H9 (cell line): ENCODE data around the gene MCM3AP. TPM values are rescaled to one million over a fixed set of nuclear protein-coding genes. Genes with fewer than 3 reads are reported as not detected.

Source experiments
- DNase-seq: peaks from one replicate; pipeline ENCODE4 v3.0.0-alpha.2; 2017
- H2AFZ ChIP-seq: one replicate; pipeline ENCODE4 v1.6.1; 2013; ENCODE audit warnings: mild to moderate bottlenecking, low read length, control low read depth, moderate library complexity
- H2AK5ac ChIP-seq: 2 replicates; pipeline ENCODE4 v1.6.1; 2013; ENCODE audit warnings: low read length, control low read depth, mixed read lengths; ENCODE audit not compliant: insufficient read length
- H2BK120ac ChIP-seq: one replicate; pipeline ENCODE4 v1.6.1; 2013; ENCODE audit warnings: low read depth, mild to moderate bottlenecking, low read length, control low read depth, inconsistent platforms; ENCODE audit not compliant: poor library complexity, severe bottlenecking
- H2BK12ac ChIP-seq: 2 replicates; pipeline ENCODE4 v1.6.1; 2013; ENCODE audit warnings: low read length, control low read depth, mixed read lengths, low read depth; ENCODE audit not compliant: insufficient read length
- H2BK15ac ChIP-seq: 2 replicates; pipeline ENCODE4 v1.6.1; 2013; ENCODE audit warnings: low read depth, low read length, control low read depth
- H2BK20ac ChIP-seq: one replicate; pipeline ENCODE4 v1.6.1; 2013; ENCODE audit warnings: low read depth, mild to moderate bottlenecking, low read length, control low read depth, inconsistent platforms; ENCODE audit not compliant: poor library complexity, severe bottlenecking
- H2BK5ac ChIP-seq: 2 replicates; pipeline ENCODE4 v1.6.1; 2013; ENCODE audit warnings: low read length, control low read depth, mixed read lengths; ENCODE audit not compliant: insufficient read length
- H3K14ac ChIP-seq: 2 replicates; pipeline ENCODE4 v1.6.1; 2013; ENCODE audit warnings: low read length, control low read depth; ENCODE audit not compliant: insufficient read depth
- H3K18ac ChIP-seq: 2 replicates; pipeline ENCODE4 v1.6.1; 2013; ENCODE audit warnings: low read depth, mild to moderate bottlenecking, mixed read lengths, low read length, control low read depth; ENCODE audit not compliant: insufficient read length
- H3K23ac ChIP-seq: 2 replicates; pipeline ENCODE4 v1.6.1; 2013; ENCODE audit warnings: low read length, control low read depth, mixed read lengths, low read depth; ENCODE audit not compliant: insufficient read length
- H3K23me2 ChIP-seq: 2 replicates; pipeline ENCODE4 v1.6.1; 2013; ENCODE audit warnings: low read depth, mild to moderate bottlenecking, mixed read lengths, low read length, control low read depth; ENCODE audit not compliant: insufficient read length, poor library complexity, severe bottlenecking
- H3K27ac ChIP-seq: 2 replicates; pipeline ENCODE4 v1.5.1; 2013; ENCODE audit warnings: low read length, control low read depth, mixed read lengths, low read depth; ENCODE audit not compliant: insufficient read length
- H3K27me3 ChIP-seq: 2 replicates; pipeline ENCODE4 v1.6.1; 2013; ENCODE audit warnings: low read length, control low read depth, inconsistent platforms; ENCODE audit not compliant: insufficient read depth
- H3K4ac ChIP-seq: 2 replicates; pipeline ENCODE4 v1.6.1; 2013; ENCODE audit warnings: low read depth, mild to moderate bottlenecking, control low read depth, inconsistent platforms, low read length, moderate library complexity
- H3K4me1 ChIP-seq: 2 replicates; pipeline ENCODE4 v1.6.1; 2013; ENCODE audit warnings: low read length, control low read depth, inconsistent platforms; ENCODE audit not compliant: insufficient read depth
- H3K4me2 ChIP-seq: 2 replicates; pipeline ENCODE4 v1.6.1; 2013; ENCODE audit warnings: low read length, control low read depth, mixed read lengths; ENCODE audit not compliant: insufficient read length, insufficient read depth
- H3K56ac ChIP-seq: 2 replicates; pipeline ENCODE4 v1.6.1; 2013; ENCODE audit warnings: low read depth, mild to moderate bottlenecking, mixed read lengths, low read length, control low read depth; ENCODE audit not compliant: insufficient read length
- H3K79me1 ChIP-seq: 2 replicates; pipeline ENCODE4 v1.6.1; 2013; ENCODE audit warnings: low read depth, mild to moderate bottlenecking, moderate library complexity, low read length, control low read depth, inconsistent platforms; ENCODE audit not compliant: insufficient read depth, poor library complexity, severe bottlenecking
- H3K79me2 ChIP-seq: 2 replicates; pipeline ENCODE4 v1.6.1; 2013; ENCODE audit warnings: low read length, control low read depth, inconsistent platforms; ENCODE audit not compliant: insufficient read depth
- H3K9ac ChIP-seq: 2 replicates; pipeline ENCODE4 v1.6.1; 2013; ENCODE audit warnings: low read length, control low read depth, mixed read lengths; ENCODE audit not compliant: insufficient read length; ENCODE audit errors: extremely low read depth
- H3K9me3 ChIP-seq: one replicate; pipeline ENCODE4 v1.6.1; 2013; ENCODE audit warnings: low read depth, low read length, inconsistent platforms; ENCODE audit not compliant: control insufficient read depth
- H3T11ph ChIP-seq: one replicate; pipeline ENCODE4 v1.6.1; 2013; ENCODE audit warnings: mild to moderate bottlenecking, low read length, control low read depth, inconsistent platforms
- H4K20me1 ChIP-seq: one replicate; pipeline ENCODE4 v1.6.1; 2013; ENCODE audit not compliant: control insufficient read depth, insufficient read length, insufficient read depth
- H4K5ac ChIP-seq: 2 replicates; pipeline ENCODE4 v1.6.1; 2013; ENCODE audit warnings: low read depth, mild to moderate bottlenecking, mixed read lengths, low read length, control low read depth; ENCODE audit not compliant: insufficient read length
- H4K8ac ChIP-seq: replicated peaks from 2 replicates; pipeline ENCODE4 v1.6.1; 2013; ENCODE audit warnings: low read length, control low read depth, mixed read lengths, low read depth; ENCODE audit not compliant: insufficient read length
- H4K91ac ChIP-seq: 2 replicates; pipeline ENCODE4 v1.6.1; 2013; ENCODE audit warnings: low read depth, mild to moderate bottlenecking, moderate library complexity, mixed read lengths, low read length, control low read depth; ENCODE audit not compliant: insufficient read length
- H3K27ac Mint-ChIP-seq, 3 experiments: 2 replicates in 2 of 3; 3 replicates in 1 of 3; pipeline ENCODE4 v1.8.0; 2020 to 2021; ENCODE audit warnings: mixed read lengths in 3 of 3, mild to moderate bottlenecking in 1 of 3, moderate library complexity in 1 of 3
- H3K27me3 Mint-ChIP-seq: 2 replicates; pipeline ENCODE4 v1.8.0; 2021; ENCODE audit warnings: low read depth, mild to moderate bottlenecking, moderate library complexity, mixed read lengths
- H3K36me3 Mint-ChIP-seq, 3 experiments: 2 replicates in 2 of 3; 3 replicates in 1 of 3; pipeline ENCODE4 v1.8.0; 2020 to 2021; ENCODE audit warnings: low read depth in 3 of 3, mixed read lengths in 3 of 3; ENCODE audit not compliant: insufficient read depth in 1 of 3
- H3K4me1 Mint-ChIP-seq, 2 experiments: 2 replicates each; pipeline ENCODE4 v1.8.0; 2020; ENCODE audit warnings: mixed read lengths in 2 of 2
- H3K4me3 Mint-ChIP-seq, 2 experiments: 2 replicates in 1 of 2; 3 replicates in 1 of 2; pipeline ENCODE4 v1.8.0; 2020 to 2021; ENCODE audit warnings: mild to moderate bottlenecking in 2 of 2, mixed read lengths in 2 of 2, moderate library complexity in 1 of 2
- H3K9me3 Mint-ChIP-seq, 2 experiments: 2 replicates in 1 of 2; 3 replicates in 1 of 2; pipeline ENCODE4 v1.8.0; 2020; ENCODE audit warnings: mild to moderate bottlenecking in 2 of 2, mixed read lengths in 2 of 2, moderate library complexity in 1 of 2
- CTCF ChIP-seq: fragments of 200-600 bp; sonication (generic); conservative IDR thresholded peaks from 3 replicates; pipeline ENCODE4 v1.8.0; 2021; ENCODE audit warnings: antibody characterized with exemption, mild to moderate bottlenecking
- WGBS: extraction: QIAGEN DNeasy Blood & Tissue Kit; methylation state at CpG from one replicate; pipeline ENCODE4 v1.1.7; 2013; ENCODE audit warnings: missing lambda C conversion rate, low lambda C conversion rate, mixed read lengths; ENCODE audit not compliant: insufficient read length; ENCODE audit errors: extremely low coverage; 5-methylcytosine and 5-hydroxymethylcytosine counted together
- total RNA-seq: library from RNA; stranded (reverse); gene quantifications from 2 replicates; pipeline ENCODE4 v1.2.1, GENCODE V29; 2021

MCM3AP gene
- total RNA-seq, 1 experiment from 2014 or later: 124 TPM

- Histone ChIP-seq H2BK20ac (no peak overlapping the region), H3K9ac (no peak overlapping the region), H2BK12ac (no peak overlapping the region), H3T11ph (no peak overlapping the region), H3K4me2 (no peak overlapping the region), H4K20me1 (no peaks in the 10 kb centered on the region), H4K8ac (no peak overlapping the region), H3K27me3 (no peaks in the 10 kb centered on the region), H3K79me1 (peaks cover 4% of the 10 kb centered on the region), H2AK5ac (no peak overlapping the region), H4K91ac (no peak overlapping the region), H2BK5ac (no peak overlapping the region), H2AFZ (no peak overlapping the region), H3K4me1 (no peaks in the 10 kb centered on the region), H3K23me2 (no peaks in the 10 kb centered on the region), H3K14ac (no peak overlapping the region), H3K56ac (no peak overlapping the region), H3K27ac (no peak overlapping the region), H2BK120ac (no peak overlapping the region), H3K79me2 (peaks cover 25% of the 10 kb centered on the region; the same call in 1 of the 2 replicates), H3K23ac (no peak overlapping the region), H3K18ac (no peak overlapping the region), H3K9me3 (no peaks in the 10 kb centered on the region), H2BK15ac (no peak overlapping the region), H4K5ac (no peak overlapping the region), H3K4ac (no peak overlapping the region)
- no peak for DNase-seq
- peak overlapping the region in 2 of 3 experiments; percentile 34 to 76; a peak in 2 of 7 replicates for H3K27ac Mint-ChIP-seq
- H3K36me3 Mint-ChIP-seq: peaks cover 33 to 53% (median 38%) of the 10 kb centered on the region in 3 experiments
- WGBS: no CpG with 5 or more reads among the region's 13 CpGs
- no peaks in the 10 kb centered on the region for H3K27me3 Mint-ChIP-seq
- H3K4me1 Mint-ChIP-seq: no peaks in the 10 kb centered on the region
- peaks cover under 1 to 1% of the 10 kb centered on the region in 2 experiments; a peak in 3 of 5 replicates for H3K9me3 Mint-ChIP-seq
- no peak overlapping the region for H3K4me3 Mint-ChIP-seq
- no peak for TF ChIP-seq CTCF
Measured at GRCh38 chr21:46220275-46220810, 65.1 kb downstream of the MCM3AP start.
